ENCODE measurements around the gene LRRC26.

GRCh38 chr9:137136261-137136880 is 33.5 kb downstream of the LRRC26 start:
- TF ChIP-seq CTCF (IDR thresholded peaks at IDR 0.05) (no peak), POLR2A (IDR thresholded peaks at IDR 0.05) (no peak)

All from right lobe of liver (tissue), 4 donors.